ENCODE measurements around the gene PNKD.

DNA sequence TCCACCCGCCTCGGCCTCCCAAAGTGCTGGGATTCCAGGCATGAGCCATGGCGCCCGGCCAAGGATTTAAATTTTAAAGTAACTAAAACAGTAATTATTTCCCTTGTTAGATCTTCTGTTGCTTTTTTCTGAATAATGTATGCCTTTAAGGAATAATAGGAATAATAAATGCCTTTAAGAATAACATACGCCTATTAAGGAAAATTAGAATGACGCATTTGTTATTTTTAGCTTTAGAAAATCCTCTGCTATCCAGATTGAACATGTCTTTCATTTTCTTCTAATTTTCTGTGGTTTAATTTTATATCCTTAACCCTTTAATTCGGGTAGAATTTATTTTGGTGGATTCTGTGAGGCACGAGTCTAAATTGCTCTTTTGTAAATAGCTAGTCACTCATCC is 45.1 kb downstream of the PNKD start:
- TF ChIP-seq, protein P1, sequence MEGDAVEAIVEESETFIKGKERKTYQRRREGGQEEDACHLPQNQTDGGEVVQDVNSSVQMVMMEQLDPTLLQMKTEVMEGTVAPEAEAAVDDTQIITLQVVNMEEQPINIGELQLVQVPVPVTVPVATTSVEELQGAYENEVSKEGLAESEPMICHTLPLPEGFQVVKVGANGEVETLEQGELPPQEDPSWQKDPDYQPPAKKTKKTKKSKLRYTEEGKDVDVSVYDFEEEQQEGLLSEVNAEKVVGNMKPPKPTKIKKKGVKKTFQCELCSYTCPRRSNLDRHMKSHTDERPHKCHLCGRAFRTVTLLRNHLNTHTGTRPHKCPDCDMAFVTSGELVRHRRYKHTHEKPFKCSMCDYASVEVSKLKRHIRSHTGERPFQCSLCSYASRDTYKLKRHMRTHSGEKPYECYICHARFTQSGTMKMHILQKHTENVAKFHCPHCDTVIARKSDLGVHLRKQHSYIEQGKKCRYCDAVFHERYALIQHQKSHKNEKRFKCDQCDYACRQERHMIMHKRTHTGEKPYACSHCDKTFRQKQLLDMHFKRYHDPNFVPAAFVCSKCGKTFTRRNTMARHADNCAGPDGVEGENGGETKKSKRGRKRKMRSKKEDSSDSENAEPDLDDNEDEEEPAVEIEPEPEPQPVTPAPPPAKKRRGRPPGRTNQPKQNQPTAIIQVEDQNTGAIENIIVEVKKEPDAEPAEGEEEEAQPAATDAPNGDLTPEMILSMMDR (IDR thresholded peaks at IDR 0.05): no peak
- TF ChIP-seq POLR2A (IDR thresholded peaks at IDR 0.05; ENCODE audit: low read depth) (no peak), POLR2AphosphoS5 (IDR thresholded peaks at IDR 0.05) (no peak), EP300 (IDR thresholded peaks at IDR 0.05) (no peak)

Measured in esophagus muscularis mucosa (tissue), 4 donors.